NOMO-1 treated with DMSO at 0.1 percent for 48 hours (cell line): ENCODE results near the gene AP1M1.
"Not testable (repeated sequence)": the region's sequence is repeated elsewhere in the genome, so short reads cannot be mapped to it uniquely, and the experiment has no call there.

ENCODE experiments used
- DNase-seq: peaks from one replicate; lab custom pipeline; 2025; ENCODE audit not compliant: unreplicated experiment; lab: John Stamatoyannopoulos, UW

Gene AP1M1

DNA sequence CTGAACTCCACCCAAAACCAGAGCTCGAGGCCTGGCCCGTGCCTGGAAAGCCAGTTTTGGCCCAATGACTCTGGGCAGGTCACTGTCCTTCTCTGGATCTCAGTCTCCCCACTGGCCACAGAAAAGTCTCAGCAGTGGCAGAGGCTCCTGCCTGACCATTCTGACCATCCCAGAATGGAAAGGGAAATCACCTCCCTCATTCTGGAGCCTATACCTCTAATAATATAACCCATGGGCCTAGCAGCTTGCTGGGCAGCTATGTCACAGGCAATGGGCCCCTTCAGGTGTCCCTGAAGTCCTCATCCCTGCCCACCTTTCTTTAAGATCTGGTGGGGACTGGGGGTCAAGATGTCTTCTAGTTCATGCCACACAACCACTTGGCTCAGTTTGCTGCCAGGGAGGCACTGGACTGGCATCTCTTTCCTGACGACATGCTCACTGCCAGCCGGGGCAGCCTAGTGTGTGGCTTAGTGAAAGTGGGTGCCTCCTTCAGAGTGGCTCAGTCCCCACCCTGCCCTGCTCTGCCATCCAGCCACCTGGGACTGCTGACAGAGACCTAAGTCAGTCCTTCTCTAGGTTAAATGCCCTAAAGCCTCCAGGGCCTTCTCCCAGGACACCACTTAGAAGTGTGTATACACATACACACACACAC lies 62.6 kb downstream of the AP1M1 start:
- no peak for DNase-seq

DNA sequence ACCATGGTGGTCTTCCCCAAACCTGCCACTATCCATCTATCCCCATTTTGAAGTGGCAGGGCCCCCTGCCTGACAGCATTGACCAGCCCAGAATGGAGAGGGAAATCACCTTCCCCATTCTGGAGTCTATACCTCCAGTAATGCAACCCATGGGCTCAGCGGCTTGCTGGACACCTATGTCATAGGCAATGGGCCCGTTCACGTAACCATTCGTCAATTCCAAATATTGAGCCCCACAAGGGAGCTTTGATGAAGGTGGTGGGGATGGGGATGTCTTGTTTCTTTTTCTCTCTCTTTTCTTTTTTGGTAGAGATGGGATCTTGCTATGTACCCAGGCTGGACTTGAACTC lies 63.1 kb downstream of the AP1M1 start:
- no peak for DNase-seq

DNA sequence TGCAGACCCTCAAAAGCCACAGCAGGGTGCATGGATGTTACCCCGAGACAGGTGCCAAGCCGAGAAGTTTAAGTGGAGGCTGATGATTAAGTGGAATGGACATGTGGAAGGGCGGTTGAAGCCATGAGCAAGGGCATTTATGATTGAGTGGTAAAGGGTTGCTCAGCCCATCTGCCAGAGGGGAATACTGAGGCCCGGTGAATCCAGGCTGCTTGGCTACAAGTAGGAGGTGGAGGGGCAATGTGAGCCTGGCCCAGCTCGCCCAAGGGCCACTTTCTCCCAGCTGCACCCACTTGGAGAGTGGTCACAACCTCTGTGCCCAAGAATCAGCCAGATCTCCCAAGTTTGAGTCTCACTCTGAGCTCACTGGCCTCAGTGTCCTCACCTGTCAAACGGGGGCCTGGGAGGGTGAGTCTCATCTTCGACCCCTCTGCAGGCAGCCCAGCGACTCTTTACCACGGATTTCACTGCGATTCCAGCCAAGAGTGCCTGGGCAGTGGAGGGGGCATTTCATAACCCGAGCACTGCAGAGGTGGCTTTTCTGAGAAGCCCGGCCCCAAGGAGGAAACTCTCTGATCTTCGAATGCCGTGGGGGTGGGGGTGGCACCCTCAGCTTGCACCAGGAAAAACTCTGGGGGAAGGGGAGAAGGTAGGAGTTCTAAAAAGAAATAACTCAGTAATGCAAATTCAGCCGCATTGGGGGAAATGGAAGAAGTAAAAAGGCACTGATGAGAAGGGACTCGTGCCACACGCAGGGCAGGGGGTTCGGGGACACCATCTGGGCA lies 64.1 kb downstream of the AP1M1 start:
- DNase-seq = no peak

DNA sequence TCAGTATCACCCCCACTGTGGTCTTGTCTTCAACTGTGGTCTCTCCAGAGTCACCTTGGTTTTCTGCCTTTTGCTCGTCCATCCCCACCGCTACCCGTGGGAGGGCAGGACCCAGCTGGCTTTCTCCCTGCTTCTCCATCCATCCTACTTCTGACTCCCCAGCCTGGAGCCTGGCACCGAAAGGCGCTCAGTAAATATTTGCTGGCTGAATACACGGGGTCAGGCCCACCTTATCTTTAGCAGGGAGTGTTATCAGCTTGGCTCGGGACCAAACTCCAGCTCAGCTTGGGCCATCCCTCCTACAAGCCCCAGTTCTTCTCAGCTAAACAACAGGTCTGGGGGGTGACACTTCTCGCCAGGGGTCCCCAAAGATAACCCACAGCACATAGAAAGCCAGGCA lies 64.9 kb downstream of the AP1M1 start:
- no peak for DNase-seq

- peak; percentile 25 for DNase-seq
Observed at GRCh38 chr19:16263141-16263761, 65.5 kb downstream of the AP1M1 start.

DNA sequence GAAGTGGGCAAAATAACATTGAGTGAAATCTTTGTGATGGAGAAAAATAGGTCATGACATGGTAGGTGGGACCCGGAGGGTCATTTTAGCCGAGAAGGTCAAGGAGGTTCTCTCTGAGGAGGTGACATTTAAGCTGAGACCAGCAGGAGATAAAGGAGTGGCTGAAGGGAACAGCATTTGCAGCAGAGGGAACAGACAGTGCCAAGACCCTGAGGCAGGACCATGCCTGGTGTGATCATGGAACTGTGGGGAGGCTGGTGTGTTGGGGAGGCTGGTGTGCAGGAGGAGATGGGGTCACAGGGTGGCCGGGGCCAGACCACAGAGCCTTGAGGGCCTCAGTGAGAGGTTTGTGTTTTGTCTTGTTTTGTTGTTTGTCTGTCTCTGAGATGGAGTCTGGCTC lies 67.5 kb downstream of the AP1M1 start:
- no peak for DNase-seq

- DNase-seq = no peak
Observed at GRCh38 chr19:16265890-16266585, 68.3 kb downstream of the AP1M1 start.

DNA sequence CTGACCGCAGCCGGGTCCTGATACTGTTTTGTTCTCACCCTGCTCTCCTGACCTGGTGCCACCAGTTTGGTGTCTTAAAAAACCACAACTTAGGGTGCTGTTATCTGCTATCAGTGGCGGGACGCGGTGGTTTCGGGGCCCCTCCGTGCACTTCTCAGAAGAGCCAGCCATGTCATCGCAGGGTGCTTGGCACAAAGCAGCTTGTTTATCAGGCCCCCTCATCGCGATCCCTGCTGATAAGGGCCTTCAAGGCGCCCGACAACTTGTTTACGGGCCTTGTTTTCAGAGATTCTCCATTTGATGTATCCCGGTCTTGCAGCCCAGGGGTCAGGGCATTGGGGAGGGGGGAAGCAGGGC lies 68.9 kb downstream of the AP1M1 start:
- DNase-seq = no peak

DNA sequence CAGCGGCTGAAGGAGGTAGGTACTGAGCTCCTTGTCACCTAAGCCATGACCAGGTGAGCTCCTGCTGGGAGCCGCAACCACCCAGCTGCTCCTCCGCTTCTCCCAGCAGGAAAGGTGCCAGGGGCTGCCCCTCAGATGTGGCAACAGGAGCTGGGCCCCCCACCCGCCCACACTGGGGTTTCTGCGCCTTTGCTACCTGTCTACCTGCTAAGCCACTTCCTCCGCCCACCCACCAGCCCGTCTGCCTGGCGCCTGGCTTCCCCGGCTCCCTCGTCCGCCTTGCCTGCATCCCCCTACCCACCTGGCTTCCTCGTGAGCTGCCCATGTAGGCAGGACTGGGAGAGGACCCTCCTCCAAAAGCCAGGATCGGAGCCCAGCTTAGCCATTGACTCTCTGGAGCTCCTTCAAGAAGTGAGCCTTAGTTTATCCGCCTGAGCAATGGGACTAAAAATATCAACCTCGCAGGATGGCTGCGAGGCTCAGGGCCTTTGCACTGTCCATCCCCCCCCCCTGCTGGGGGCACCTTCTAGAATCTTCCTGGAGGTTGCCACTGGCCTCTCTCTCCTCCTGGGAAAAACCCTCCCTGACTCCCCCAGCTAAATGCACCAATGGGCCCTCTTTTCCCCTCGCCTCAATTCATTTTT lies 71.1 kb downstream of the AP1M1 start:
- no peak for DNase-seq

GRCh38 chr19:16272945-16273344 lies 75.2 kb downstream of the AP1M1 start:
- no peak for DNase-seq

DNA sequence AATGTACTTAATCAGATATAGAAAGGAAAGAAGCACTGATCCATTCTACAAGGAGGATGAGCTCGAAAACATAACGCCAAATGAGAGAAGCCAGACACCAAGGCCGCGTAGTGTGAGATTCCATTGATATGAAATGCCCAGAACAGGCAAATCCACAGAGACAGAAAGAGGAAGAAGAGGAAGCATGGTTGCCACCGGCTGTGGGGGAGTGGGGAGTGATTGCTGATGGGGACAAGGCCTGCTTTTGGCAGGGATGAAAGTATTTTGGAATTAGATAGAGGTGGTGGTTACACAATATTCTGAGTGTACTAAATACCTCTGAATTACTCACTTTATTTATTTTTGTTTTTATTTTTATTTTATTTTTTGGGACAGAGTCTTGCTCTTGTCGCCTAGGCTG lies 76.7 kb downstream of the AP1M1 start:
- no peak for DNase-seq

DNA sequence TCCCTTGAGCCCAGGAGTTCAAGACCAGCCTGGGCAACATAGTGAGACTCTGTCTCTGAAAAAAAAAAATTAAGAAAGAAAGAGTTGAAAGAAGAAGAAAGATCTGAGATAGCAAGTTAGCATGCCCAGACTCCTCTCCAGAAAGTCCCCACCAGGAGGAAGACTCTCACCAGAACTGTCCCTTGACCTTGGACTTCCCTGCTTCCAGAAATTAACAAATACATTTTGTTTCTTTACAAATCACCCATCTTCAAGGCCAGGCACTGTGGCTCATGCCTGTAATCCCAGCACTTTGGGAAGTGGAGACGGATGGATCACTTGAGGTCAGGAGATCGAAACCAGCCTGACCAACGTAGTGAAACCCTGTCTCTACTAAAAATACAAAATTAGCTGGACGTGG lies 82.6 kb downstream of the AP1M1 start:
- no peak for DNase-seq

- no peak for DNase-seq
Observed at GRCh38 chr19:16281743-16282142, 84.0 kb downstream of the AP1M1 start.

DNA sequence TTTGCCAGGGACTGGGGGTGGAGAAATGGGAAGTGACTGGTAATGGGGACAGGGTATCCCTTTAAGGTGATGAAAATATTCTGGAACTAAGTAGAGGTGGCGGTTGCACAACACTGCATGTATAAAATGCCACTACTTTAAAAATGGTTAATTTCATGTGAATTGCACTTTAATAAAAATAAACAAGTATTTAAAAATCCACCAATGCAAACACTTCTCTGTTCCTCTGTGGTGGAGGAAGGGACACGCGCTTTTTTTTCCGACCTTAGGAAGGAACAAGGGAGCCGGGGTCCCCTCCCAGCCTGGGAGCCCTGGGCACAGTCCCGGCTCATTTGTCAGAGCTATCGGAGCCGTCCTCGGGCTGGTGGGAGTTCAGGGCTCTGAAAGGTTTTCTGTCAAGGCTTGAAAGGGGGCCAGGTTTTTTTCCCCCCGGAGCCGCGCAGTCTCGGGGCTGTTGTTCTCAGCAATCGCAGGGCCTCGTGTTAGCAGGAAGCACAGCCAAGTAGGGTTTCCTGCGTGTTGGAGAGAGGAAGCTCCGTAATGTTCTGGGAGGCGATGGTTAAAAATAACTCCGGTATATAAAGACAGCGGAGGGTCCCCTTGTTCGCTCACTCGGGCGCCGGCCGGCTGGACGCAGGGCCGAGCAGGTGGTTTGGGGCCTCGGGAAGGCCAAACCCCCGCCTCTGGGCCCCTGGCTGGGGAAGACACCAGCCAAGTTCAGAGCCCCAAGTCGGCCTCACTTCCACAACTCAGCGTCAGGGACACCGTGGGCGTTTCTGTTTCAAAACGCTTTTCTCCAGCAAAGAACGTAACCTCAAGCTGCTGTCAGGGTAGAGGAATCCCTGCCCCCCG lies 85.7 kb downstream of the AP1M1 start:
- peak; percentile 77 for DNase-seq

GRCh38 chr19:16284505-16284904 lies 86.8 kb downstream of the AP1M1 start:
- no peak for DNase-seq

DNA sequence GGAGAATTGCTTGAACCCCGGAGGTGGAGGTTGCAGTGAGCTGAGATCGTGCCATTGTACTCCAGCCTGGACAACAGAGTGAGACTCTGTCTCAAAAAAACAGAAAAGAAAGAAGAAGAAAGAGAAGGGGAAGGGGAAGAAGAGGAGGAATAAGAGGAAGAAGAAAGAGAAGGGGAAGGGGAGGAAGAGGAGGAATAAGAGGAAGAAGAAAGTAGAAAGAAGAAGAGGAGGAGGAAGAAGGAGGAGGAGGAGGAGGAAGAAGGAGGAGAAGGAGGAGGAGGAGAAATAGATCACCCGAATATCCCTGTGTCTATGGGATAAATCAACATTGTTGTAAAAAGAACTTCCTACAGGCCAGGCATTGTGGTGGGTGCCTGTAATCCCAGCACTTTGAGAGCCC lies 87.4 kb downstream of the AP1M1 start:
- DNase-seq = not testable (repeated sequence)

GRCh38 chr19:16285769-16286498 lies 88.2 kb downstream of the AP1M1 start:
- peak; percentile 17 for DNase-seq

DNA sequence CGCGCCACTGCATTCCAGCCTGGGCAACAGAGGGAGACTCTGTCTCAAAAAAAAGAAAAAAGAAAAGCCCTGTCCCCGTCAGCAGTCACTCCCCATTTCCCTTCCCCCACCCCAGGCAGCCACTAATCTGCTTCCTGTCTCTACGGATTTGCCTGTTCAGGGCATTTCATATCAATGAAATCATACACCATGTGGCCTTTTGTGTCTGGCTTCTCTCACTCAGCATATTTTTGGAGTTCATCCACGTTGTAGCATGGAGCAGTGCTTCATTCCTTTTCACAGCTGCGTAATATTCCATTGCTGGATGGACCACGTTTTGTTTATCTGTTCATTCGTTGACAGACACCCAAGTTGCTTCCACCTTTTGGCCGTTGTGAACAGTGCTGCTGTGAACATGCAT lies 90.8 kb downstream of the AP1M1 start:
- DNase-seq = no peak

DNA sequence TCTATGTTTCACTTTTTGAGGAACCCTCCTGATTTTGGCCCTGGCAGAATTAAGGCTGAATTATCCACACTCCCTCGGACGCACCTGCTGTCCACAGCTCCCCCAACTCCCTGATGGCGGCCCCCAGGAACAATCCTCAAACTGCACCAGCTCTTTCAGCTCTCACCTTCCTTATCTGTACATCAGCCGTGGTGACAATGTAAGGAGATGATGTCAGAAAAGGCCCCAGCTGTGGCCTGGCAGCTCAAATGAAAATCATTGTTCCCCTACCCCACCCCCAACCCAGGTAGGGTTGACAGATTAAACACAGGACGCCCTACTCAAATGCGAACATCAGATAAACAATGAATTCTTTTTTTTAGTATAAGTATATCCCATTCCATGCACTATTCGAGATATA lies 91.9 kb downstream of the AP1M1 start:
- no peak for DNase-seq

DNA sequence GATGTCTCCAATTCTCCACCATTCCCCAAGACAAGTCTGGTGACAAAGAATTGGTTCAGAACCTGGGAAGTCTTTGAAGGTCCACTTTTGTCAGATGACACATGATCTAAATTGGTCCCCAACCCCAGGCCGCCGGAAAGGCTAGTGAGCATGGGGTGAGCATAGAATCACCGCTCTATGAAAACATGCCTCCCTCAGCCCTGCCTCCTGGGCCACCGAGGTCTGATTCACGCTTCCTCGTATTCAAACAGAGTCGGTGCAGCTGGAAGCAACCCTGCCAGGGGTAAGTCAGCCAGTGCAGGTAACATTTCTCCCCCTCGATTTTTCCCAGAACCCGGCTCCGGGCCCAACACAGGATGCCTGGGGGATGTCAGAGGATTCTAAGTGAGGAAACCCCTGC lies 93.0 kb downstream of the AP1M1 start:
- no peak for DNase-seq
